HepG2 (cell line): ENCODE results near the gene ACYP2. TPM values are rescaled to one million over a fixed set of nuclear protein-coding genes. Genes with fewer than 3 reads are reported as not detected.

Experiments
- ATAC-seq: fragments of 200-7000 bp; cut with Tn5 transposase; 3 replicates; pipeline ENCODE4 v1.9.1; 2020; ENCODE audit warnings: mild to moderate bottlenecking, moderate library complexity
- BruUV-seq: library from RNA; stranded (reverse); fragments of 400-500 nt; replicated peaks from 2 replicates; lab custom pipeline; 2021; lab: Mats Ljungman, UMichigan
- CTCF ChIA-PET: fragments of 300-600 bp; formaldehyde crosslinking; extraction: SDS; loops from one replicate; lab custom pipeline; 2021; ENCODE audit warnings: low total read pairs, inconsistent platforms, low intra/inter-chr PET ratio; lab: Yijun Ruan, JAX
- POLR2A ChIA-PET: fragments of 350-600 bp; sonication (Branson Sonifier 250); formaldehyde crosslinking; loops from one replicate; lab custom pipeline; 2020; ENCODE audit warnings: antibody characterized with exemption, inconsistent platforms; lab: Yijun Ruan, JAX
- DNase-seq: peaks from one replicate; pipeline ENCODE4 v3.0.0-alpha.2; 2015; ENCODE audit warnings: low spot score
- FAIRE-seq: peaks from 3 replicates; lab custom pipeline; 2011; peaks lifted over from hg19 to GRCh38; lab: Jason Lieb, UNC
- H2AFZ ChIP-seq: one replicate; pipeline ENCODE4 v1.6.1; 2011; ENCODE audit warnings: low read length, inconsistent platforms
- H3K27ac ChIP-seq: fragments of 300-600 bp; 3 replicates; pipeline ENCODE4 v1.8.0; 2011; ENCODE audit warnings: mixed run types, mild to moderate bottlenecking, mixed read lengths, low read length, inconsistent platforms; ENCODE audit not compliant: insufficient read depth; ENCODE audit errors: extremely low read length
- H3K27me3 ChIP-seq, 2 experiments: fragments of 200-600 bp in 1 of 2; 2 replicates in 1 of 2; 3 replicates in 1 of 2; pipeline versions ENCODE4 v1.6.0 to v1.8.0; 2011; ENCODE audit warnings: low read length in 2 of 2, mild to moderate bottlenecking in 2 of 2, moderate library complexity in 2 of 2, inconsistent platforms in 1 of 2; ENCODE audit not compliant: insufficient read depth in 2 of 2, control insufficient read depth in 1 of 2
- H3K36me3 ChIP-seq, 2 experiments: fragments of 200-600 bp in 1 of 2; replicated peaks in 1 of 2; 2 replicates in 1 of 2; 3 replicates in 1 of 2; pipeline versions ENCODE4 v1.5.1 to v1.8.0; 2011; ENCODE audit warnings: low read length in 2 of 2, inconsistent platforms in 1 of 2; ENCODE audit not compliant: insufficient read depth in 2 of 2, control insufficient read depth in 1 of 2
- H3K4me1 ChIP-seq: 2 replicates; pipeline ENCODE4 v1.5.1; 2012; ENCODE audit warnings: low read length, inconsistent platforms; ENCODE audit not compliant: insufficient read depth
- H3K4me2 ChIP-seq: 2 replicates; pipeline ENCODE4 v1.6.0; 2011; ENCODE audit warnings: low read depth, low read length, inconsistent platforms
- H3K4me3 ChIP-seq, 3 experiments: fragments of 200-600 bp in 1 of 3; sonication (generic), shearing (Covaris generic) in 1 of 3; replicated peaks in 1 of 3; 2 replicates each; pipeline ENCODE4 v1.5.1; 2011 to 2016; ENCODE audit warnings: low read length in 3 of 3, inconsistent platforms in 2 of 3, low read depth in 2 of 3, mild to moderate bottlenecking in 2 of 3, control low read depth in 1 of 3, mixed read lengths in 1 of 3; ENCODE audit not compliant: insufficient read depth in 1 of 3
- H3K79me2 ChIP-seq: one replicate; pipeline ENCODE4 v1.6.1; 2011; ENCODE audit warnings: low read length, inconsistent platforms; ENCODE audit not compliant: insufficient read depth
- H3K9ac ChIP-seq: 2 replicates; pipeline ENCODE4 v1.6.0; 2011; ENCODE audit warnings: mild to moderate bottlenecking, low read depth, low read length, inconsistent platforms; ENCODE audit not compliant: insufficient read depth
- H3K9me3 ChIP-seq: 2 replicates; pipeline ENCODE4 v1.5.1; 2012; ENCODE audit warnings: mild to moderate bottlenecking, low read length
- H4K20me1 ChIP-seq: 2 replicates; pipeline ENCODE4 v1.6.0; 2011; ENCODE audit warnings: inconsistent platforms, mild to moderate bottlenecking, low read length, moderate library complexity; ENCODE audit not compliant: insufficient read depth
- ATF7 ChIP-seq, 2 experiments: fragments of 450-650 bp in 1 of 2; sonication (generic) in 1 of 2; formaldehyde crosslinking in 1 of 2; IDR thresholded peaks; 2 replicates each; pipeline versions ENCODE4 v1.4.0 to v1.6.1; 2016 to 2020; ENCODE audit warnings: antibody characterized with exemption in 1 of 2, mild to moderate bottlenecking in 1 of 2, missing genetic modification reagents in 1 of 2
- MED13 ChIP-seq: sonication (generic); formaldehyde crosslinking; IDR thresholded peaks from 2 replicates; pipeline ENCODE4 v1.5.0; 2020; ENCODE audit warnings: missing genetic modification reagents
- PTBP1 ChIP-seq: fragments of 200-400 bp; formaldehyde crosslinking; IDR thresholded peaks from 2 replicates; pipeline ENCODE4 v1.6.1; 2018; ENCODE audit warnings: low read length, low read depth; ENCODE audit not compliant: poor library complexity, severe bottlenecking
- ZEB1 ChIP-seq: IDR thresholded peaks from 2 replicates; pipeline ENCODE4 v1.6.1; 2012; ENCODE audit warnings: mild to moderate bottlenecking, low read depth, inconsistent platforms; ENCODE audit not compliant: insufficient replicate concordance
- ZNF205 ChIP-seq: IDR thresholded peaks from 2 replicates; pipeline ENCODE4 v1.6.1; 2018; ENCODE audit warnings: missing biosample characterization, missing genetic modification reagents
- ZNF687 ChIP-seq: sonication (generic); formaldehyde crosslinking; IDR thresholded peaks from 2 replicates; pipeline ENCODE4 v1.5.1; 2020; ENCODE audit warnings: mild to moderate bottlenecking, missing genetic modification reagents, moderate library complexity
- WGBS: methylation state at CpG from one replicate; pipeline ENCODE4 v1.1.6; 2017; ENCODE audit warnings: low lambda C conversion rate; 5-methylcytosine and 5-hydroxymethylcytosine counted together
- in situ Hi-C: cut with HindIII; loops from 2 replicates; pipeline ENCODE4 v1.10.0; 2017; ENCODE audit warnings: low pct_unique_long_range_greater_than_20kb; ENCODE audit not compliant: extremely low pct_ligation_motif_present
- intact Hi-C: fragments of 100-400 bp; cut with micrococcal nuclease; formaldehyde crosslinking; loops from one replicate; pipeline ENCODE4 v1.10.0; 2022; ENCODE audit not compliant: unreplicated experiment
- polyA plus RNA-seq, 8 experiments: library from polyadenylated mRNA; depleted of rRNA in 3 of 8; stranded (reverse) in 7 of 8; unstranded in 1 of 8; fragments of >200 nt; fragmentation: Illumina TruSeq in 4 of 8; extraction: Trizol in 4 of 8; gene quantifications; 2 replicates each; pipeline versions ENCODE4 v1.2.1 to v1.2.3, GENCODE V29; 2011 to 2016; ENCODE audit warnings: low read depth in 4 of 8, missing spikeins in 1 of 8, mixed read lengths in 1 of 8; ENCODE audit not compliant: insufficient read depth in 1 of 8
- total RNA-seq, 5 experiments: library from RNA; depleted of rRNA; stranded (reverse); fragments of >200 nt; fragmentation: Illumina TruSeq; extraction: Trizol; gene quantifications; 2 replicates each; pipeline ENCODE4 v1.2.3, GENCODE V29; 2016; ENCODE audit warnings: low read depth in 1 of 5

ACYP2 gene
- total and polyA plus RNA-seq, 2 of the 13 experiments (the other 11 are each of a cell fraction or from before 2014, with no cell fraction given) = 12.3 to 12.7 TPM

GRCh38 chr2:54255230-54256090, 140.0 kb downstream of the ACYP2 start:
- CTCF ChIA-PET = no interaction called here
- FAIRE-seq (no peak), ATAC-seq (no peak), DNase-seq (no peak)
- intact Hi-C loops (no loop called here), in situ Hi-C loops (no loop called here)
- no peak overlapping the region for H3K4me3 ChIP-seq
- no peak overlapping the region for H3K27ac ChIP-seq
- no peaks in the 10 kb centered on the region; a peak in 1 of 5 replicates for H3K36me3 ChIP-seq
- TF ChIP-seq ZNF687 (CRISPR knock-in tag) (0 out of 2 replicates have a peak, but pooled peaks have one; percentile 8), PTBP1 (peak; percentile 57), ZEB1 (no peak), ZNF205 (CRISPR knock-in tag) (no peak), ATF7 (IDR thresholded peaks at IDR 0.05) (peak; percentile 58; the same call in 1 of the 2 replicates), ATF7 (CRISPR knock-in tag; IDR thresholded peaks at IDR 0.05) (no peak), MED13 (CRISPR knock-in tag) (no peak)
- no peak overlapping the region for H2AFZ ChIP-seq
- H3K4me2 ChIP-seq = no peak overlapping the region
- no peaks in the 10 kb centered on the region for H3K27me3 ChIP-seq
- H3K9me3 ChIP-seq = no peaks in the 10 kb centered on the region
- peaks cover 16% of the 10 kb centered on the region for H3K4me1 ChIP-seq
- H3K79me2 ChIP-seq = no peaks in the 10 kb centered on the region
- no peak overlapping the region for H3K9ac ChIP-seq
- no peaks in the 10 kb centered on the region for H4K20me1 ChIP-seq
- BruUV-seq = no TSS peak
- WGBS = 96% methylated on average over 37 of the region's 37 CpGs
- POLR2A ChIA-PET = no interaction called here
